HG03025 (cell line): Measurements from ENCODE around the gene MMP1.

Source experiments
- ATAC-seq: cut with Tn5 transposase; IDR thresholded peaks from one replicate; pipeline ENCODE4 v1.9.1; 2021; ENCODE audit warnings: mild to moderate bottlenecking, moderate library complexity; ENCODE audit not compliant: unreplicated experiment, low FRiP score

Gene MMP1

GRCh38 chr11:102798012-102798746, at the start of gene MMP1:
MMP1 (minus strand) TSS chr11:102798160; CDS start chr11:102798092, 68 bp downstream.
- ATAC-seq = no peak

GRCh38 chr11:102846292-102846691, 48.3 kb upstream of the MMP1 start:
- ATAC-seq = no peak

GRCh38 chr11:102843489-102843888, 45.5 kb upstream of the MMP1 start, which contains the start of gene MMP3:
MMP3 (minus strand) TSS chr11:102843609; CDS start chr11:102843546, 63 bp downstream.
- ATAC-seq = no peak

DNA sequence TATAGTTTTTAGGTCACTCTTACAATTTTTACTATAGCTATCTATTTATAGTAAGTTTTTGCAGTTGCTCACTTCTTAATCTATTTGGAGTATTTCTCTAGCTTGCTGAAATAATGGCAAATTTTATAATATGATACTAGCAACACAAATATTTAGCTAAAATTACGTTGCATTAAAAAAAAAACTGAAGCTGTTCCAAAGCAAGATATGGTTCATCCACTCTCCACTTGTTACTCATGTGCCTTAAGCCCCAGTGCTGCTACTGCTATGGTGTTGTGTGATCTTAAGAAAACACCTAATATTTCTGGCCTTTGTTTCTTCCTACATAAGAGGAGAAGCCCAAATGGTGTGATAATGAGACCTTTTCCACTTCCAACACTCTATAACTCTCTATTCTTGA, 45.0 kb upstream of the MMP1 start:
- ATAC-seq = no peak

DNA sequence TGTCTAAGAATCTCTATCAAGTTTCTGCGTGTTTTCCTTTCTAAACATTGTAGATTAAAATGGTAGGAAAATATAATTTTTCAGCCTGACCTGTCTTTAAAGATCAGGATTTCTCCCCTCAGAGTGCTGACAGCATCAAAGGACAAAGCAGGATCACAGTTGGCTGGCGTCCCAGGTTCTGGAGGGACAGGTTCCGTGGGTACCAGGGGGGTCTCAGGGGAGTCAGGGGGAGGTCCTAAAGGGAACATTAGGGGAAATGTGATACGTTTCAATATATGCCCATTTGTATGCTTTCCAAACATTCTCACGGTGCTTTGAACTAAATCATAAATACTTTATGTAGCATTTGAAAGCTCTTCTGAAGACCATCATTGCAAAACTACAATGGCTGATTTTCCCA, 42.1 kb upstream of the MMP1 start:
- no peak for ATAC-seq

GRCh38 chr11:102837646-102838045, 39.7 kb upstream of the MMP1 start:
- no peak for ATAC-seq

DNA sequence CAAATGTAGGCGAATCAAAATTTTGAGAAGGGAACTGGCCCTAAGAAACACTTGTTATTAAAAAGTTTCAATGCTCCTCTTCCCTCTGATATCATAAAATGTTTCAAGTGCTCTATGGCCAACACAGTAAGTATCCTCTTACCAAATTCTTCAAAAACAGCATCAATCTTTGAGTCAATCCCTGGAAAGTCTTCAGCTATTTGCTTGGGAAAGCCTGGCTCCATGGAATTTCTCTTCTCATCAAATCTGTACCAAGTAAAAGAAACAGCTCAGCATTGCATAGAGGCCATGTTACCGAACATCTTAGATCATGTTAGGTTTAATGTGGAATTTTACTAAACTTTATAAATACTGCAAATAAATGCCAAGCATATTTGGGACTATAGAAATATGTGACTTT, 39.2 kb upstream of the MMP1 start:
- ATAC-seq = no peak

- no peak for ATAC-seq
Measured at GRCh38 chr11:102836290-102836875, 38.4 kb upstream of the MMP1 start.

DNA sequence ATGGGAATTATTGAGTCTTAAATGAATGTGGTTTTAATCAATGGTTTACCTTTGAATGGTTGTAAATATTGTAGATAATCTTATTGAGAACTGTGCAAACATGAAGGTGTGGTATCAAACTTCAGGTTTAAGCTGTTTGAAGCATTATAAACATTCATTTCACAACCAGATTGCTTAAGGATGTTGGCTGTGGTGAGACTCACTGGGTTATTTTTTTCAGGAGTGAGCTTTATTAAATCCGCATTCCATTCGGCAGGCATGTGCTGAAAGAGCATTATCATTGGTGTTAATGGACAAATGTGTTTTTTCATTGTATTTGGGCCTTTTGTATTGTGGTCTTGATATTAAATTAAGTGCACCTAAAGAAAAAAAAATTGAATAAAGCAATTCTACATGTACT, 35.8 kb upstream of the MMP1 start:
- no peak for ATAC-seq

DNA sequence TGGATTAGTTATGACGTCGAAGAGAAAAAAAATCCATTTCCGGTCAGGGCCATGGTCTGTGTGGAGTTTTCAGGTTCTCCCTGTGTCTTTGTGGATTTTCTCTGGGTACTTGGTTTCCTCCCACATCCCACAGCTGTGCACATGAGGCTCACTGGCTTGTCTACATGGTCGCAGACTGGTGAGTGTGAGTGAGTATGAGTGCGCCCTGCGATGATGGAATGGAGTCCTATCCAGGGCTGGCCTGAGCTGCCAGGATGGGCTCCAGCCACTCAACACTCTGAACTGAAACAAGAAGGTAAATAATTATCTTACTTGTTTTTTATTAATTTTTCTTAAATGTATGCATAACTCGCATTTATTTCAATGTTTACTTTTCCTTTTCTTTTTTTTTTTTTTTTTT, 34.7 kb upstream of the MMP1 start:
- ATAC-seq = no peak

- ATAC-seq = no peak
Measured at GRCh38 chr11:102831489-102832440, 33.8 kb upstream of the MMP1 start.

DNA sequence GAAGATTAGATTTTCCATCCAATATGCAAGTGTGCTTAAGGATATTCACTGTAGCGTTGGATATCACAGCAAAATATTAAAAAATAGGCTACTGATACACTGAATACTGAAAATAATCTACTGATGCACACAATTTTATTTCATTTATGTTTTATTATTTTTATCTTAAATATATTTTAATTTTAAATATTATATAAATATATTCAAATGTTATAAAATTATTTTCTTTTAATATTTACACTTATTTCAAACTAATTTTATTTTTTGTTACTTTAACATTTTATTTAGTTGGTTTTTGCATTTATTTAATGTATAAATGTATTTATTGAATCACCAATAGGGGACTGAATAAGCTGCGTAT, 33.1 kb upstream of the MMP1 start:
- ATAC-seq = no peak

GRCh38 chr11:102830001-102830727, 32.2 kb upstream of the MMP1 start:
- no peak for ATAC-seq

GRCh38 chr11:102829316-102830000, 31.5 kb upstream of the MMP1 start:
- no peak for ATAC-seq

DNA sequence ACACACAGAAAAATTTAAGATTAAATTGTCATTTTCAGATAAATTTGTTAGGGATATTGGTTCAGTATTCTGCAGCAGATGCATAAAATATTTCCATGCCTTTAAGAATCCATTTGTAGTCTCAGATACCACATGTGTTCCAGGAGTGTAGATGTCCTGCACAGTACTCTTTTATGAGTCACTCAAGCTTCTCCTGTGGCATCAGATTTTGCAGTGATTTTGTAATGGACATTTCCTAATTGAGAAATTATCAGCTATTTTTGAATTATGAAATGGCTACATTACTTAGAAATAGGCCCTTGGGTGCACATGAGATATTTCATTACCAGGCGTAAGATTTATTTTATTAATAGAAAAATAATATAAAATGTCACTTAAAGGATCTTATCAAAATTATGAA, 26.6 kb upstream of the MMP1 start:
- no peak for ATAC-seq

- no peak for ATAC-seq
Measured at GRCh38 chr11:102819491-102819890, 21.5 kb upstream of the MMP1 start.

DNA sequence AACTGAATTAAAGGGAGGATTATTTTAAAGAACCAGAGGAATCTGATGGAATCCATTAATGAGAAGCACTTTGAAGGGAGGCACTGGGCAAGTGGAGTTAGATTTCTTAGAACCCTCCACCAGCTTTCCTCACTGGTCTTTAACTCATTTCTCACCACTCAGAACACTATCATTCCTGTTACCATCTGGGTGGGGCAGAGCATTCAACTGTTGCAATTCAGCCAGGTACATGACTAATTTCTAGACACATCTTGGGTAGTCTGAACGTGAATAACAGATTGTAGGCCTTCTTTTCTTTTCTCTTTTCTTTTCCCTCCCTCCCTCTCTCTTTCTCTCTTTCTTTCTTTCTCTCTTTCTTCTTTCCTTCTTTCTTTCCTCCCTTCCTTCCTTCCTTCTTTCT, 15.5 kb upstream of the MMP1 start:
- ATAC-seq = no peak

- ATAC-seq = no peak
Measured at GRCh38 chr11:102812188-102812587, 14.2 kb upstream of the MMP1 start.

DNA sequence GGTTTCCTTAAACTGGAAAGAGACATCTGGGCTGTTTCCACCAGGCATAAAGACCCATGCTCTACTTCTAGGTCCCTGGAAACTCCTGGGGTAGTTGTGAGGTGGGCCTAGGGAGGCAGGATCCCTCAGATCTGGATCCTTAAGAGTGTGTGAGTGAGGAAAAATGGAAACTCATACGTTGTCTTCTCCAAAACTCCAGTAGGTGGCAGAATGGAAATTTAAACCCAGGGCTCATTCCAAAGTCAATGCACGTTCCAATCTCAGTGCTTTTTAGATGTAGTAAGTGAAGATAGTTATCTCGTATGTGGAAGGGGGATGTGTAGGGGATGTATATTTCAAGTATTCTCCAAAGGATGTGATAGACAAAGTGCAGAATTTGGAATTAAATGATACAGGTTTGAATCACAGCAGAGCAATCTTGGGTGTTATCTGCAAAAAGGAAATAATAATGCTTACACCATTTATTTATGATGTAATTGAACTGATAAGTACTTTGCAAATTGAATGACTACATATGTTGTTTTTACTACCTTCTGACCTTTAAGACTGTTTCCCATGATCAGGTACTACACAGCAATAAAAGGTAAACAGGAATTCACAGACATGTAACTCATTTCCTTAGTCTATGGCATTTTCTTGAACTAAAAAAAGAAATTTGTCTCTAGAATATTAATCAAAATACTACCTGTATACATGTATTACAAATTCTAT, 13.1 kb upstream of the MMP1 start:
- ATAC-seq = no peak
